GM23338 (cell line): ENCODE results near the gene TCF20.

ENCODE experiments used
- CTCF ChIP-seq, 2 experiments: fragments of 200-600 bp in 1 of 2; sonication (generic) in 1 of 2; conservative IDR thresholded peaks; 2 replicates each; pipeline versions ENCODE4 v1.5.1 to v1.6.1; 2016 to 2017; ENCODE audit warnings: antibody characterized with exemption in 2 of 2, low read depth in 2 of 2, mild to moderate bottlenecking in 2 of 2, moderate library complexity in 1 of 2
- EZH2 ChIP-seq: fragments of 200-600 bp; sonication (generic); IDR thresholded peaks from one replicate; pipeline ENCODE4 v1.8.0; 2017; ENCODE audit warnings: antibody characterized with exemption, mild to moderate bottlenecking, low read depth; ENCODE audit not compliant: unreplicated experiment
- POLR2AphosphoS5 ChIP-seq: IDR thresholded peaks from 2 replicates; pipeline ENCODE4 v1.6.1; 2016; ENCODE audit warnings: antibody characterized with exemption, low read depth
- REST ChIP-seq: IDR thresholded peaks from one replicate; pipeline ENCODE4 v1.6.1; 2018; ENCODE audit warnings: antibody characterized with exemption; ENCODE audit not compliant: unreplicated experiment

GRCh38 chr22:42243802-42244060, 26.7 kb downstream of the TCF20 start:
- TF ChIP-seq CTCF (conservative IDR thresholded peaks at IDR 0.05; ENCODE audit: low read depth in 2 of 2): no peak
- no peak for TF ChIP-seq POLR2AphosphoS5
- no peak for TF ChIP-seq EZH2
- TF ChIP-seq REST: no peak
